Activated T-cell treated with anti-CD3 and anti-CD28 coated beads for 24 hours (primary cell): ENCODE data around the gene BTG2.
"Not testable (repeated sequence)": the region's sequence is repeated elsewhere in the genome, so short reads cannot be mapped to it uniquely, and the experiment has no call there.

ENCODE experiments used
- DNase-seq: peaks from one replicate; pipeline ENCODE4 v3.0.0-alpha.2; 2020; ENCODE audit warnings: low read depth

The BTG2 gene

GRCh38 chr1:203295796-203296195, 9.5 kb upstream of the BTG2 start:
- DNase-seq, result no peak

GRCh38 chr1:203296460-203297073, 8.8 kb upstream of the BTG2 start:
- no peak for DNase-seq

GRCh38 chr1:203299169-203299568, 6.2 kb upstream of the BTG2 start:
- DNase-seq, result no peak

- not testable (repeated sequence) for DNase-seq
These were observed 5.4 kb upstream of the BTG2 start for GRCh38 chr1:203299719-203300429.

GRCh38 chr1:203300441-203301330, 4.6 kb upstream of the BTG2 start:
- DNase-seq, result no peak

GRCh38 chr1:203301331-203301668, 4.0 kb upstream of the BTG2 start:
- DNase-seq, result no peak

GRCh38 chr1:203302456-203302855, 2.9 kb upstream of the BTG2 start:
- no peak for DNase-seq

- no peak for DNase-seq
These were observed 2.4 kb upstream of the BTG2 start for GRCh38 chr1:203302894-203303293.

- no peak for DNase-seq
These were observed 864 bp upstream of the BTG2 start for GRCh38 chr1:203304391-203304918.

GRCh38 chr1:203305809-203306088, 430 bp downstream of the BTG2 start:
- DNase-seq, result no peak

GRCh38 chr1:203306089-203306964, 1.0 kb downstream of the BTG2 start:
- DNase-seq, result no peak

- DNase-seq, result no peak
These were observed 1.7 kb downstream of the BTG2 start for GRCh38 chr1:203306965-203307541.

- DNase-seq, result no peak
These were observed 2.4 kb downstream of the BTG2 start for GRCh38 chr1:203307641-203308126.

- no peak for DNase-seq
These were observed 3.1 kb downstream of the BTG2 start for GRCh38 chr1:203308328-203308922.

- no peak for DNase-seq
These were observed 3.6 kb downstream of the BTG2 start for GRCh38 chr1:203308923-203309331.

GRCh38 chr1:203311368-203312301, 6.3 kb downstream of the BTG2 start:
- no peak for DNase-seq

- DNase-seq, result not testable (repeated sequence)
These were observed 8.9 kb downstream of the BTG2 start for GRCh38 chr1:203314025-203314759.

- no peak for DNase-seq
These were observed 11.3 kb downstream of the BTG2 start for GRCh38 chr1:203316626-203317093.
